Neural progenitor cell (in vitro differentiated cells): Measurements from ENCODE around the gene HSDL2. TPM values are rescaled to one million over a fixed set of nuclear protein-coding genes. Genes with fewer than 3 reads are reported as not detected.

ENCODE experiments used
- DNase-seq: peaks from one replicate; pipeline ENCODE4 v3.0.0-alpha.2; 2016; ENCODE audit warnings: low spot score
- H2AFZ ChIP-seq: fragments of 200-600 bp; sonication (generic); replicated peaks from 2 replicates; pipeline ENCODE4 v1.6.1; 2016; ENCODE audit warnings: antibody characterized with exemption
- H3F3A ChIP-seq: fragments of 200-600 bp; sonication (generic); 2 replicates; pipeline ENCODE4 v1.6.1; 2016; ENCODE audit warnings: antibody characterized with exemption, low read depth
- H3K27ac ChIP-seq: fragments of 200-600 bp; sonication (generic); 2 replicates; pipeline ENCODE4 v1.5.1; 2016; ENCODE audit warnings: mild to moderate bottlenecking
- H3K27me3 ChIP-seq: fragments of 200-600 bp; sonication (generic); 2 replicates; pipeline ENCODE4 v1.6.1; 2016; ENCODE audit warnings: mild to moderate bottlenecking, moderate library complexity
- H3K36me3 ChIP-seq: fragments of 200-600 bp; sonication (generic); 2 replicates; pipeline ENCODE4 v1.5.1; 2016
- H3K4me1 ChIP-seq: fragments of 200-600 bp; sonication (generic); 2 replicates; pipeline ENCODE4 v1.6.1; 2016; ENCODE audit warnings: mixed run types
- H3K4me2 ChIP-seq: fragments of 200-600 bp; sonication (generic); 2 replicates; pipeline ENCODE4 v1.6.1; 2016
- H3K4me3 ChIP-seq: fragments of 200-600 bp; sonication (generic); 2 replicates; pipeline ENCODE4 v1.5.1; 2016
- H3K79me2 ChIP-seq: fragments of 200-600 bp; sonication (generic); 2 replicates; pipeline ENCODE4 v1.6.1; 2016; ENCODE audit warnings: low read depth
- H3K9ac ChIP-seq: fragments of 200-600 bp; sonication (generic); 2 replicates; pipeline ENCODE4 v1.6.1; 2016
- H3K9me3 ChIP-seq: fragments of 200-600 bp; sonication (generic); 2 replicates; pipeline ENCODE4 v1.5.1; 2016; ENCODE audit warnings: low read depth
- H4K20me1 ChIP-seq: fragments of 200-600 bp; sonication (generic); 2 replicates; pipeline ENCODE4 v1.6.1; 2016; ENCODE audit warnings: low read depth
- H3K27ac Mint-ChIP-seq: 3 replicates; pipeline ENCODE4 v1.8.0; 2021; ENCODE audit warnings: mixed read lengths
- H3K27me3 Mint-ChIP-seq: 2 replicates; pipeline ENCODE4 v1.8.0; 2022; ENCODE audit warnings: low read depth, mild to moderate bottlenecking, inconsistent platforms, moderate library complexity, mixed read lengths; ENCODE audit not compliant: insufficient read depth
- H3K36me3 Mint-ChIP-seq: 3 replicates; pipeline ENCODE4 v1.8.0; 2021; ENCODE audit warnings: mixed read lengths
- H3K4me1 Mint-ChIP-seq: 3 replicates; pipeline ENCODE4 v1.8.0; 2021; ENCODE audit warnings: mixed read lengths
- H3K4me3 Mint-ChIP-seq: 3 replicates; pipeline ENCODE4 v1.8.0; 2021; ENCODE audit warnings: mild to moderate bottlenecking, moderate library complexity, mixed read lengths
- H3K9me3 Mint-ChIP-seq: 3 replicates; pipeline ENCODE4 v1.8.0; 2020; ENCODE audit warnings: mixed read lengths
- EZH2 ChIP-seq: fragments of 200-600 bp; sonication (generic); IDR thresholded peaks from 2 replicates; pipeline ENCODE4 v1.6.1; 2017; ENCODE audit warnings: antibody characterized with exemption, mild to moderate bottlenecking, moderate library complexity
- EZH2phosphoT487 ChIP-seq: fragments of 200-600 bp; sonication (generic); IDR thresholded peaks from 2 replicates; pipeline ENCODE4 v1.6.1; 2017; ENCODE audit warnings: antibody characterized with exemption
- total RNA-seq: library from RNA; depleted of rRNA; stranded (reverse); fragments of >200 nt; gene quantifications from 2 replicates; pipeline ENCODE4 v1.2.3, GENCODE V29; 2015; ENCODE audit warnings: low replicate concordance
- TF ChIP-seq, protein P1 (sequence below): fragments of 200-600 bp; sonication (generic); IDR thresholded peaks from 2 replicates; pipeline ENCODE4 v1.5.1; 2017; ENCODE audit warnings: antibody characterized with exemption, mild to moderate bottlenecking

The HSDL2 gene
- total RNA-seq, 1 donor from 2014 or later = 23.8 TPM

DNA sequence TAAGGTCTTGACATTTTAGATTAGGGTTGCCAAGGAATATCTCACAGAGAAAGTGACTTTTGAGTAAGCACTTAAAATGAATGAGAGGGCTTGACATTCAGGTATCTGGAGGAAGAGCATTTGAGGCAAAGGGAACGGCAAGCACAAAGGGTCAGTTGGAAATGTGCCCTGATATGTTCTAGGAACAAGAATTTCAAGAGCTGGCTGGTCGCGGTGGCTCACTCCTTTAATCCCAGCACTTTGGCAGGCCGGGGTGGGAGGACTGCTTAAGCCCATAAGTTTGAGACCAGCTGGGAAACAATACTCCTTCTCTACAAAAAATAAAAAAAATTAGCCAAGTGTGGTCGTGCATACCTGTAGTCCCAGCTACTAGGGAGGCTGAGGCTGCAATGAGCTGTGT lies 123.3 kb downstream of the HSDL2 start:
- Mint-ChIP-seq H3K27me3 (no peaks in the 10 kb centered on the region), H3K4me1 (no peaks in the 10 kb centered on the region), H3K4me3 (no peak overlapping the region), H3K9me3 (peaks cover 59% of the 10 kb centered on the region), H3K27ac (no peak overlapping the region), H3K36me3 (peaks cover 56% of the 10 kb centered on the region)
- no peak overlapping the region for H3K4me2 ChIP-seq
- TF ChIP-seq EZH2phosphoT487 (no peak), EZH2 (no peak)
- TF ChIP-seq, protein P1, sequence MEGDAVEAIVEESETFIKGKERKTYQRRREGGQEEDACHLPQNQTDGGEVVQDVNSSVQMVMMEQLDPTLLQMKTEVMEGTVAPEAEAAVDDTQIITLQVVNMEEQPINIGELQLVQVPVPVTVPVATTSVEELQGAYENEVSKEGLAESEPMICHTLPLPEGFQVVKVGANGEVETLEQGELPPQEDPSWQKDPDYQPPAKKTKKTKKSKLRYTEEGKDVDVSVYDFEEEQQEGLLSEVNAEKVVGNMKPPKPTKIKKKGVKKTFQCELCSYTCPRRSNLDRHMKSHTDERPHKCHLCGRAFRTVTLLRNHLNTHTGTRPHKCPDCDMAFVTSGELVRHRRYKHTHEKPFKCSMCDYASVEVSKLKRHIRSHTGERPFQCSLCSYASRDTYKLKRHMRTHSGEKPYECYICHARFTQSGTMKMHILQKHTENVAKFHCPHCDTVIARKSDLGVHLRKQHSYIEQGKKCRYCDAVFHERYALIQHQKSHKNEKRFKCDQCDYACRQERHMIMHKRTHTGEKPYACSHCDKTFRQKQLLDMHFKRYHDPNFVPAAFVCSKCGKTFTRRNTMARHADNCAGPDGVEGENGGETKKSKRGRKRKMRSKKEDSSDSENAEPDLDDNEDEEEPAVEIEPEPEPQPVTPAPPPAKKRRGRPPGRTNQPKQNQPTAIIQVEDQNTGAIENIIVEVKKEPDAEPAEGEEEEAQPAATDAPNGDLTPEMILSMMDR = no peak
- no peaks in the 10 kb centered on the region for H3K9me3 ChIP-seq
- peaks cover 100% of the 10 kb centered on the region for H3K79me2 ChIP-seq
- peaks cover 4% of the 10 kb centered on the region for H3K4me1 ChIP-seq
- H3K9ac ChIP-seq = no peak overlapping the region
- H4K20me1 ChIP-seq = peaks cover 68% of the 10 kb centered on the region
- no peak overlapping the region for H3K4me3 ChIP-seq
- peaks cover 8% of the 10 kb centered on the region for H3K36me3 ChIP-seq
- DNase-seq = no peak
- no peaks in the 10 kb centered on the region for H3F3A ChIP-seq
- no peaks in the 10 kb centered on the region for H3K27me3 ChIP-seq
- no peak overlapping the region for H3K27ac ChIP-seq
- no peak overlapping the region for H2AFZ ChIP-seq

DNA sequence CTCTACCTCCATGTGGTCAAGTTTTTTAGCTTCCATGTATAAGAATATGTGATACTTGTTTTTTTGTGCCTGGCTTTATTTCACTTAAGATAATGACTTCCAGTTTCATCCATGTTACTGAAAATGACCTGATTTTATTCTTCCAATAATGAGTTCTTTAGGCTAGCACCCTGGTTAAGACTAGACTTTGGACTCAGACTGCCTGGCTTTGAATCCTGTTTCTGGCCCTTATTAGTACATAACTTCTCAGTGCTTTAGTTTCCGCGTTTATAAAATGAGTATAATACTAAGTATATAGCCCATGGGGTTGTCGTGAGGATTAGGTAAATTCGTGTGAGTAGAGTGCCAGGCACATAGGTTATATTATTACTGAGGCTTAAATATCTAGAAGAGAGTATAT lies 125.2 kb downstream of the HSDL2 start:
- peaks cover 100% of the 10 kb centered on the region for H3K79me2 ChIP-seq

DNA sequence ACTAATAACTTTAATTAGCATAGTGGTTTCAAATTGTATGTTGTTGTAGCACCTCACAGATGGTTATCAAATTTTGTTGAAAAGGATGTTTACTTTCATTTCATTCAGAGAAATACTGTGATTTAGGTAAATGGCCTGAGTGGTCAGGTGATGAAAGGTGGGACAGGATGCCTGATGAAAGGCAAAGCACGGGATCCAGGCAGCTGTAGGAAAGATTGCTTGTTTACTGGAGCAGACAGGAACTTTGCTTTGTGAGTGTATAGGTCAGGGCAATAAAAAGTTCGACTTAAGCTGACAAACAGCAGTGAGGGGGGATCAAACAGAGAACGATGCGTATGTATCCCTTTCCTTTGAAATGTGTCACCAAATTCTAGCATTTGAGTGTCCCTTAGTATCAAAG lies 125.7 kb downstream of the HSDL2 start:
- Mint-ChIP-seq H3K27ac (no peak overlapping the region), H3K36me3 (peaks cover 50% of the 10 kb centered on the region), H3K9me3 (peaks cover 64% of the 10 kb centered on the region), H3K4me1 (no peaks in the 10 kb centered on the region), H3K4me3 (no peak overlapping the region), H3K27me3 (no peaks in the 10 kb centered on the region)
- H3K79me2 ChIP-seq = peaks cover 100% of the 10 kb centered on the region
- no peaks in the 10 kb centered on the region for H3K9me3 ChIP-seq
- H3K27me3 ChIP-seq = no peaks in the 10 kb centered on the region
- peaks cover 92% of the 10 kb centered on the region for H4K20me1 ChIP-seq
- no peak overlapping the region for H3K9ac ChIP-seq
- no peak for DNase-seq
- no peak overlapping the region for H3K27ac ChIP-seq
- H2AFZ ChIP-seq = no peak overlapping the region
- no peaks in the 10 kb centered on the region for H3K36me3 ChIP-seq
- no peaks in the 10 kb centered on the region for H3F3A ChIP-seq
- no peak for TF ChIP-seq EZH2phosphoT487
- TF ChIP-seq EZH2 = no peak
- TF ChIP-seq, protein P1 = no peak
- no peak overlapping the region for H3K4me3 ChIP-seq
- H3K4me1 ChIP-seq = peaks cover 18% of the 10 kb centered on the region
- no peak overlapping the region for H3K4me2 ChIP-seq

More for the DNA sequence above, 125.2 kb downstream of the HSDL2 start:
- Histone ChIP-seq H3K9ac (no peak overlapping the region), H3F3A (no peaks in the 10 kb centered on the region), H2AFZ (no peak overlapping the region), H3K27ac (no peak overlapping the region), H4K20me1 (peaks cover 87% of the 10 kb centered on the region), H3K4me2 (no peak overlapping the region), H3K27me3 (no peaks in the 10 kb centered on the region), H3K4me3 (no peak overlapping the region), H3K4me1 (peaks cover 12% of the 10 kb centered on the region), H3K36me3 (no peaks in the 10 kb centered on the region), H3K9me3 (no peaks in the 10 kb centered on the region)
- Mint-ChIP-seq H3K9me3 (peaks cover 65% of the 10 kb centered on the region), H3K4me3 (no peak overlapping the region), H3K27ac (no peak overlapping the region), H3K4me1 (no peaks in the 10 kb centered on the region), H3K36me3 (peaks cover 52% of the 10 kb centered on the region), H3K27me3 (no peaks in the 10 kb centered on the region)
- DNase-seq = no peak
- TF ChIP-seq EZH2 = no peak
- TF ChIP-seq EZH2phosphoT487 = no peak
- TF ChIP-seq, protein P1 = no peak
